ENCODE data around the gene PSAT1. TPM values are rescaled to one million over a fixed set of nuclear protein-coding genes. Genes with fewer than 3 reads are reported as not detected.

Gene PSAT1
- total RNA-seq, 1 donor, result 175 TPM

DNA sequence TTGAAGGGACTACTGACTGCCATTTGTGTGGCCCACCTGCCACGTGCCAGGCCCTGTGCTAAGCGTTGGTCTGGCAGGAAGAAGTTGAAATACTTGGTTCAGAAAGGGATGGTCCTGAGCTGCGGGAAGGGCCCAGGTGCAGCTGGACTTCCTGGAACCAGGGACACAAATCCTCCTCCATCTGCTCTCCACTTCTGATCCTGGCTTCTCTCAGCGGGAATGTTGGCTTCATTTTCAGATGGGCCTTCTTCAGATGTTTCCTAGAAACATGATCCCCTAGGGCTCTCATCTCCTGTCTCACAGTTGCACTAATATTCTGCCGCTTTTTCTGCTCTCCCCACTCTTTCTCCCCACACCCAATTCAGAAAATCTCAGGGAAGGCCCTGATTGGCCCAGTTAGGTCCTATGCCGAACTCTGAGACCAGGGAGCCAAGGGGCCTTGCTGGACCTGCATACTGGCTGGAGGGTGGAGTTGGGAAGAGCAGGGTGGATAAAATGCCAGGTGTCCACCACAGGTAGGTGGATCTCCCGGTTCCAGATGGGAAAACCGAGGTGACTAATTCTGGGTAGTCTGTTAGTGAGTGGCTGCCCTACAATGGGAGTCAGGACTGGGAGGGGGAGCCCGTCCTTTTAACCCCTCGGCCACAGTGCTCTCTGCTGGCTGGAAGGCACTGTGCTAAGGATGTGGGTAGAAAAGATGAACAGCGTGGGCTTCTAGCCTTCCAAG, 19.4 kb downstream of the PSAT1 start:
- no peaks in the 10 kb centered on the region for H4K20me1 ChIP-seq (ENCODE audit: insufficient read depth, low read length)
- no peaks in the 10 kb centered on the region for H3K27me3 ChIP-seq (ENCODE audit: insufficient read depth, low read length)
- no peak overlapping the region for H2AFZ ChIP-seq (ENCODE audit: low read length)
- H3K4me3 ChIP-seq (ENCODE audit: insufficient read depth, low read length), result no peak overlapping the region
- no peak overlapping the region for H3K27ac ChIP-seq (ENCODE audit: low read depth, low read length)
- peaks cover 24% of the 10 kb centered on the region for H3K36me3 ChIP-seq (ENCODE audit: insufficient read depth, low read length)
- no peaks in the 10 kb centered on the region for H3K9me3 ChIP-seq (ENCODE audit: low read depth, low read length)
- peaks cover 5% of the 10 kb centered on the region for H3K4me1 ChIP-seq (ENCODE audit: insufficient read depth, low read length)
- no peaks in the 10 kb centered on the region for H3K79me2 ChIP-seq (ENCODE audit: insufficient read depth, low read length)
- TF ChIP-seq, protein P1, sequence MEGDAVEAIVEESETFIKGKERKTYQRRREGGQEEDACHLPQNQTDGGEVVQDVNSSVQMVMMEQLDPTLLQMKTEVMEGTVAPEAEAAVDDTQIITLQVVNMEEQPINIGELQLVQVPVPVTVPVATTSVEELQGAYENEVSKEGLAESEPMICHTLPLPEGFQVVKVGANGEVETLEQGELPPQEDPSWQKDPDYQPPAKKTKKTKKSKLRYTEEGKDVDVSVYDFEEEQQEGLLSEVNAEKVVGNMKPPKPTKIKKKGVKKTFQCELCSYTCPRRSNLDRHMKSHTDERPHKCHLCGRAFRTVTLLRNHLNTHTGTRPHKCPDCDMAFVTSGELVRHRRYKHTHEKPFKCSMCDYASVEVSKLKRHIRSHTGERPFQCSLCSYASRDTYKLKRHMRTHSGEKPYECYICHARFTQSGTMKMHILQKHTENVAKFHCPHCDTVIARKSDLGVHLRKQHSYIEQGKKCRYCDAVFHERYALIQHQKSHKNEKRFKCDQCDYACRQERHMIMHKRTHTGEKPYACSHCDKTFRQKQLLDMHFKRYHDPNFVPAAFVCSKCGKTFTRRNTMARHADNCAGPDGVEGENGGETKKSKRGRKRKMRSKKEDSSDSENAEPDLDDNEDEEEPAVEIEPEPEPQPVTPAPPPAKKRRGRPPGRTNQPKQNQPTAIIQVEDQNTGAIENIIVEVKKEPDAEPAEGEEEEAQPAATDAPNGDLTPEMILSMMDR (IDR thresholded peaks at IDR 0.05; ENCODE audit: extremely low read depth, low read depth, low read length), result no peak
- no peak for DNase-seq (ENCODE audit: insufficient read length, low spot score, missing footprints)
- H3K4me2 ChIP-seq (ENCODE audit: insufficient read depth, low read length), result no peak overlapping the region

DNA sequence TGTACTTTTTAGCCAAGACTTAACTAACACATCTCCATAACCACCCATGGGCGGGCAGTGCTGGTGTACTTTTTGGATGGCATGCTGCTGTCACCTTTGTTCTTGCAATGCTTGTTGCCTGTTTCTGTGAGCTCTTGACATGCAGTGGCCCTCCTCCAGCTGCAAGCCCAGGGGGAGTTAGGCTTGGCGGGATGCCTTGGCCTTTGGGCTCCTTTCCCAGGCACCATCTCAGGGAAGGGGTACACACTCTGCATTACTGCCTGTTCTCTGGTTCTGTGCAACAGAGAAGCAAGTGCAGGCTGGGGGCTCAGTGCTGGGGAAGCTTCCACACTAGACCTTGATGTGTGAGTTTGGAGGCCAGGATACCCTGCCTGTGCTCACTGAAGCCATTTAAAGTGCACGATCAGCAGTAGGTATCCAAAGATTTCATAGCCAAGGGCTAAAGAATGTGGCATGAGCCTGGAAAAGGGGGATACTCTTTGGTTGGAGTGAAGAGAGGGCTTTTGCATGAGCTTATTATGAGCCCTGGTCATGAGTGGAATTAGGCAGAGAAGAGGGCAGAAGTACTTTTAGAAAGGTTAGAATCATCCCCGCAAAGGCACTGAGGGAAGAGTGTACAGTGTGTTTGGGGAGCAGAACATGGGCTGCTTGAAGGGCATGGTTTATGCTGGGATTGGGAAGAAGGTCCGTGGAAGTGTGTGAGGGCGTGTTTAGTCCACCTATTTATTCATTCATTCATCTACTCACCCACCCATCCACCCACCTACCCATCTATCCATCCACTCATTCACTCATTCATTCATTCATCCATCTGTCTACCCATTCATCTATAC, 22.5 kb downstream of the PSAT1 start:
- no peak overlapping the region for H3K27ac ChIP-seq (ENCODE audit: low read depth, low read length)
- no peak overlapping the region for H2AFZ ChIP-seq (ENCODE audit: low read length)
- no peaks in the 10 kb centered on the region for H3K9me3 ChIP-seq (ENCODE audit: low read depth, low read length)
- no peaks in the 10 kb centered on the region for H3K79me2 ChIP-seq (ENCODE audit: insufficient read depth, low read length)
- peaks cover 5% of the 10 kb centered on the region for H3K4me1 ChIP-seq (ENCODE audit: insufficient read depth, low read length)
- H3K36me3 ChIP-seq (ENCODE audit: insufficient read depth, low read length), result peaks cover 29% of the 10 kb centered on the region
- no peak for DNase-seq (ENCODE audit: insufficient read length, low spot score, missing footprints)
- H3K27me3 ChIP-seq (ENCODE audit: insufficient read depth, low read length), result no peaks in the 10 kb centered on the region
- H3K4me2 ChIP-seq (ENCODE audit: insufficient read depth, low read length), result no peak overlapping the region
- TF ChIP-seq, protein P1 (IDR thresholded peaks at IDR 0.05; ENCODE audit: extremely low read depth, low read depth, low read length), result no peak
- H4K20me1 ChIP-seq (ENCODE audit: insufficient read depth, low read length), result no peaks in the 10 kb centered on the region
- no peak overlapping the region for H3K4me3 ChIP-seq (ENCODE audit: insufficient read depth, low read length)

DNA sequence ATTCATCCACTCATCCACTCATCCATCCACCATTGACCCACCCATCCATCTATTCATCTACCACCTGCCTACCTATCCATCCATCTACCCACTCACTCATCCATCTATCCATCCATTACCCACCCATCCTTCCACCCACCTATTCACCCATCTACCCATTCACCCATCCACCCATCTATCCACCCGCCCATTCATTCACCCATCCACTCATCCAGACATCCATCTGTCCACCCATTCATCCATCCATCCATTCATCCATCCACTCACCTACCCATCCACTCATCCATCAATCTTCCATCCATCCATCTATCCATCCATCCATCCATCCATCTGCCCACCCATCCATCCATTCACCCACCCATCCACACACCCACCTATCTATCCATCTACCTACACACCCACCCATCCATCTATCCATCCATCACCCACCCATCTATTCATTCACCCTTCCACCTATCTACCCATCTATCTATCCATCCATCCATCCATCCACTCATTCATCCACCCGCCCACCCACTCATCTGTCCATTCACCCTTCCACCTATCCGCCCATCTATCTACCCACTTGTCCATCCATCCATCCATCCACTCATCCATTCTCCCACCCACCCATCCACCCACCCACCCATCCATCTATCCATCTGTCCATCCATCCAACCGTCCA, 23.2 kb downstream of the PSAT1 start:
- Histone ChIP-seq H3K9me3 (ENCODE audit: low read depth, low read length) (no peaks in the 10 kb centered on the region), H3K4me2 (ENCODE audit: insufficient read depth, low read length) (no peak overlapping the region), H3K4me3 (ENCODE audit: insufficient read depth, low read length) (no peak overlapping the region), H2AFZ (ENCODE audit: low read length) (no peak overlapping the region), H4K20me1 (ENCODE audit: insufficient read depth, low read length) (no peaks in the 10 kb centered on the region), H3K79me2 (ENCODE audit: insufficient read depth, low read length) (no peaks in the 10 kb centered on the region), H3K36me3 (ENCODE audit: insufficient read depth, low read length) (peaks cover 29% of the 10 kb centered on the region), H3K27me3 (ENCODE audit: insufficient read depth, low read length) (no peaks in the 10 kb centered on the region), H3K4me1 (ENCODE audit: insufficient read depth, low read length) (peaks cover 4% of the 10 kb centered on the region), H3K27ac (ENCODE audit: low read depth, low read length) (no peak overlapping the region)
- no peak for DNase-seq (ENCODE audit: insufficient read length, low spot score, missing footprints)
- TF ChIP-seq, protein P1 (IDR thresholded peaks at IDR 0.05; ENCODE audit: extremely low read depth, low read depth, low read length), result no peak

All from osteoblast (primary cell).